Inflammatory macrophage treated with lipopolysaccharide for 1 hour (primary cell): ENCODE measurements around the gene CSNK1G2.
"Not testable (repeated sequence)": the region's sequence is repeated elsewhere in the genome, so short reads cannot be mapped to it uniquely, and the experiment has no call there.

Source experiments
- DNase-seq, 2 donors: peaks; one replicate each; pipeline ENCODE4 v3.0.0-alpha.2; 2020 to 2022

The CSNK1G2 gene

DNA sequence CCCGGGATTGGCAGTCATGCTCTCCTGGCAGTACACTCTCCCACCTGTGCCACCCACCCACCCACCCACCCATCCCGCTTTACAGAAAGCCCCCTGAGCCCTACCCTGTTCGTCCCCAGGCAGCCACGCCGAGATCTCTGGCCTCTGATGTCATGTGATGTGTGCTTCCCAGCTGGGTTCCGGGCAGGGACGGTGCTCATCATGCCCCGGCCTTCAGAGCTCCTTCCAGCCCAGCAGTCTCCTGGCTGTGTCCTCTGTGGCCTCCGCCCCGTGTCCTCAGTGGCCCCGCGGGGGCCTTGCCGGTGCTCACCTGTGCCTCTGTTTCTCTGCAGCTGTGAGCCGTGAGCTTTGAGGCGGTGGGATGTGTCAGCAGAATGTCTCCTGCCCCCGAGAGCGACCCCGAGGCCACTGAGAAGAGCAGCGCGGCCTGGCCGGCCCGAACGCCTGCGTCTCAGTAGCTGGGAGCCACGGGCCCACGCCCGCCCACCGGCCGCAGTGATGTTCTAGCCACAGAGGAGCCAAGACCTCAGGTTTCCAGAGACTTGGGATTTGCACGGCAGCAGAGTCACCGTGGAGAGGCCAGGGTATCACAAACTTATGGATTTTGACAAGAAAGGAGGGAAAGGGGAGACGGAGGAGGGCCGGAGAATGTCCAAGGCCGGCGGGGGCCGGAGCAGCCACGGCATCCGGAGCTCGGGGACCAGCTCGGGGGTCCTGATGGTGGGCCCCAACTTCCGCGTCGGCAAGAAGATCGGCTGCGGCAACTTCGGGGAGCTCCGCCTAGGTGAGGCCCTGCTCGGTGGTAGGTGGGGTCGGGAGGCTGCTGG is 28.4 kb downstream of the CSNK1G2 start:
- no peak for DNase-seq

- no peak for DNase-seq
These were observed 29.2 kb downstream of the CSNK1G2 start for GRCh38 chr19:1970003-1970805.

DNA sequence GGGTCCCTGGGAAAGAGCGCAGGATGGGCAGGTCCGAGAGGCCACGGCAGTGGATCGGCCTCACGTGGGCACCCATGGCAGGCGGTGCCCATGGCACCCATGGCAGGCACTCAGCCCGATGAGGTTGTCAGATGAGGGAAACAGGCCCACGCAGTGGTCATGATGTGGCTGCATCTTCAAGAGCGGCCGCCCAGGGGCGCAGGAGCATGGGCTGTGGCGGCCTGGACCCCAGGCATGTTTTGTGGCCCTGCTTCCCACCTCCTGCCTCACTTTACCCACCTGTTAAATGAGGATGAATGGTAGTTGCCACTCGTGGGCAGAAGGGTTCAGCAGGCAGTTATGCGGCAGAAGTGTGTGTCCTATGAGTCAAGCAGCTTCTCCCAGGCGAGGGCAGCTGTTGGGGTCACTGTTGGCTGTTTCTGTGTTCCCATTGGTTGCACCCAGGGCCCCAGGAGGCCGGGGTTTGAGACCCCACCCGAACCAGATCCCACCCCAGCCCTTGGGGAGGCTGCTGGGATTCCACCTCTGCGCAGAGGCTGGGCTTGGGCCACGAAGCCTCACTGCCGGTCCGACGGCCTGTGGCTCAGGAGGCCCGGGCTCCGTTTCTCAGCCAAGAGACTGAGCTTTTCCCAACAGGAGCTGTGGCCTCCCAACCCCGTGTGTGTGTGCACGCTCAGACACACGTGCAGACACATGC is 30.0 kb downstream of the CSNK1G2 start:
- no peak for DNase-seq

GRCh38 chr19:1974381-1975161 is 33.6 kb downstream of the CSNK1G2 start:
- DNase-seq: no peak

DNA sequence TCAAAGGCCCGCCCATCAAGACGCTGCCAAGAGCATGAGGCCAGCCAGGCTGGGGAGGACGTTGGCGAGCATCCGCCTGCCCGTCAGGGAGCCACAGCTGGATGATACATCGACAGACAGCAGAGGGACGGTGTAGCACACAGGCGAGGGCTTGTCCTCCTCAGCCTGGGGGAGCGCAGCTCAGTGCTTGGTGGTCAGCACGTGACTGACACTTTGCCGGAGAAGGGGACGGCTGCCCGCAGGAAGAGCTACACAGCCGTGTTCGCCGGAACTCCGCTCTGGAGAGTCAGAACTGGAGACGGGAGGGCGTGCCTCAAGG is 34.1 kb downstream of the CSNK1G2 start:
- DNase-seq: no peak

- no peak for DNase-seq
These were observed 36.1 kb downstream of the CSNK1G2 start for GRCh38 chr19:1977120-1977519.

GRCh38 chr19:1978346-1978894 is 37.4 kb downstream of the CSNK1G2 start:
- no peak for DNase-seq

DNA sequence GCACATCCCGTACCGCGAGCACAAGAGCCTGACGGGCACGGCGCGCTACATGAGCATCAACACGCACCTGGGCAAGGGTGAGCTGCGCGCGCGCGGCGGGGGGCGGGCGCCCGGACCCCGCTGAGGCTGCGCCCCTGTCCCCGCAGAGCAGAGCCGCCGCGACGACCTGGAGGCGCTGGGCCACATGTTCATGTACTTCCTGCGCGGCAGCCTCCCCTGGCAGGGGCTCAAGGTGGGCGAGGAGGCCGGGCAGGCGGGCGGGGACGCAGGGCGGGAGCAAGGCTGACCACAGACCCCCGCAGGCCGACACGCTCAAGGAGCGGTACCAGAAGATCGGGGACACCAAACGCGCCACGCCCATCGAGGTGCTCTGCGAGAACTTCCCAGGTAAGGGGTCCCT is 38.0 kb downstream of the CSNK1G2 start:
- no peak for DNase-seq

DNA sequence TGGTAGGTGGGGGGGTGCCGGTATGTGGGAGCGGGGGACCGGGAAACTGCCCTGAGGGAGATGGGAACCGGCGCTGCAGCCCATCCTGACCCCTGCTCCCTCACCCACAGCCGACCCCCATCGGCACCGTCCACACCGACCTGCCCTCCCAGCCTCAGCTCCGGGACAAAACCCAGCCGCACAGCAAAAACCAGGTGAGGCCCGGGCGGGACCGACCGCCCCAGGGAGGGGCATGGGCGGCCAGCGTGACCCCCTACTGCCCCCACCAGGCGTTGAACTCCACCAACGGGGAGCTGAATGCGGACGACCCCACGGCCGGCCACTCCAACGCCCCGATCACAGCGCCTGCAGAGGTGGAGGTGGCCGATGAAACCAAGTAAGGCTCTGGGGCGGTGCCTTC is 38.7 kb downstream of the CSNK1G2 start:
- DNase-seq: no peak

GRCh38 chr19:1980091-1980808 is 39.3 kb downstream of the CSNK1G2 start:
- no peak for DNase-seq

DNA sequence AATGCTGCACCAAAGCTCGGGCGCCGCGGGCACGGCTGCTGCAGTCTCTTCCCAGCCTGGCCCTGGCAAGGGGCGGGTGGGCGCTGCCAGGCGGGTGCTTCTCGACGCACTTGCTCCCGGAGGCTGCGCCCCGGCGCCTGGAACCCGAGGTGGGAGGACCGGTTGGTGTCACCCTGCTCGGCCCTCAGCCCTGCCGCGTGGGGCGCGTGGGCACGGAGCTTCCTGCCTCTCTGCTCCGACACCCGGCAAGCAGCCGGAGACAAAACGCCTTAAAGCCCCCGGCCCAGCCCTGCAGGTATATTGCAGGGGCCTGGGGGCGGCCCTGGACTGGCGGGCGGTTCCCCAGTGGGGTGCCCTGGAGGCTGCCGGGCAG is 39.8 kb downstream of the CSNK1G2 start:
- DNase-seq: no peak

DNA sequence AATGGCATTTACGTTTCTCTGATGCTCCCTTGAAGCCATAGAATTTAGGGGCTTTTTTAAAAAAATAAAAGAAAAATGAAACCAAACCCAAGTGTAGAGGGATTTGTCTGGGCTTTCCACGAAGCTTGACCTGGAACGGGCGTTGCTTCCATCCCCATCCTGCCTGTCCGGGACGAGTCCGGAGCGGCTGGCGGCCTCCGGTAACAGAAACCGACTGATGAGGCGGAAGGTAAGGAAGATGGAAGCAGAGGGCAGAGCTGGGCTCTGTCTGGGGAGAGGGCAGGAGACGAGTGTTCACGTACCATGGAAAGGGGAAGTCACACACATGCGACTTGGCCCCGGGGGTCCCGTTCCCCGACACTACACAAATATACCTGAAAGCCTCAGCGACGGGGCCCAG is 40.3 kb downstream of the CSNK1G2 start:
- DNase-seq: no peak

GRCh38 chr19:1984357-1984756 is 43.4 kb downstream of the CSNK1G2 start:
- no peak for DNase-seq

DNA sequence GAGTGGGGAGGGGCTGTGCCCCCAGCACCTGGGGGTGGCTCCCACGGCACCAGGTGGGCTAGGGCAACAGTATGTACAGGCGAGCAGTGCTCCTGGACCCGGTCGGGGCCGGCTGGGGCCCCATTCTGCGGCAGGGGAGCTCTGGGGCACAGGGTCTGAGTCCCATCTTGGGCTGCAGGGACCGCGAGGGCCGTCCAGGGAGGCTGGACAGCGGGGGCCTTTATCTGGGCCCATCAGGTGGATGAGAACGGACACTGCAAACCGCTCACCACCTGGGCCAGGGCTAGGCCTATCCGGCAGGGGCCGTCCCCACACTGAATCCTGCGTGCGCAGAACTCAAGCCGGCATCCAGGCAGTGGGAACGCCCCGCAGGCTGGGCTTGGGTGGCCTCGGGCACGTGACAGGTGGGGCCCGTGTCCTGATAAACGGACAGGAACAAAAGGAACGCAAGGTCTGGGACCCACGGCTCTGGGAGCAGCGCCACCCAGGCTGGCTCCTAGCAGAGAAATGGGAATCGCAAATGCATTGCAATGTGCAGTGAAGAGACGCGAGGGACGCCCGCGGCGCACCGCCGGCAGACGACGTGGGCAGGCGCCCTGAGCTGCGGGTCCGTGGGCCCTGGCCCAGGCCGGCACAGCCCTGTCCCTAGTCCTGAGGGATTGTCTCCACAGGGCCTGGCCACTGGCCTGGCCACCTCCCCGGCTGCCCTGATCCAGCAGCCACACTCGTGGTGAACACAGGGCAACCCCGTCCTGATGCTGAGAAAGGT is 44.8 kb downstream of the CSNK1G2 start:
- DNase-seq: no peak

DNA sequence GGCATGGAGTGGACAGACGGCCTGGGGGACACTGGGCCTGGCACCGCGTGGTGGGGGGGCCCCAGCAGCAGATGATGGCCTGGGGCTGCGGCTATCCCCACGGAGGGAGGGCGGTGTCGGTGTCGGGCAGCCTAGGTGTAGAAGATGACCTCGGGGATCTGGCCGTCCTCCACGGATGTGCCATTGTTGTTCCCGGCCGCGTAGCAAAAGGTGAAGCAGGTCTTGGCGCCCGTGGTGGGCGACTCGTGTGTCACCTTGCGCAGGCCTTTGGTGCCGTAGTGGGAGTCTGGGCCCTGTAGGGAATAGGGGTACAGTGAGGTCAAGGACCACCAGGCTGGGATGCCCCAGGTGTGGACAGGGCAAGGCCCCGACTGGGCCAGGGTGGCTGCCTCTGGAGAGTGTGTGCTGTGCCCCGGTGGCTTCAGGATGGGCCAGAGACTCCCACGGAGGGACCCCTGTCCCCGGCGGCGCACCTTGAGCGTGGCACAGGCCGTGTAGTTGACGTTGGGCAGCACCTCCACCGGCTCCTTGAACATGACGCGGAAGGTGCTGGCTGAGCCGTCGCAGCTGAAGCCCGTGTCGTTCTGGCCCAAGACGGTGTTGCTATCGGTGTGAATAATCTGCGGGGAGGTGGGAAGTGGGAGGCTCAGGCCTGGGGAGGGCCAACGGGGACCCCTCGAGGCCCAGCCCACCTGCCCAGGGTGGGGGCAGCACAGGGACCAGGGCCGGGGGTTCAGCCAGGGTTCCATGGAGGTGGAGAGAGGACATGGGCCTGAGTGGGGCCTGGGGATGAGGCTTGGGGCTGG is 45.6 kb downstream of the CSNK1G2 start:
- no peak for DNase-seq

DNA sequence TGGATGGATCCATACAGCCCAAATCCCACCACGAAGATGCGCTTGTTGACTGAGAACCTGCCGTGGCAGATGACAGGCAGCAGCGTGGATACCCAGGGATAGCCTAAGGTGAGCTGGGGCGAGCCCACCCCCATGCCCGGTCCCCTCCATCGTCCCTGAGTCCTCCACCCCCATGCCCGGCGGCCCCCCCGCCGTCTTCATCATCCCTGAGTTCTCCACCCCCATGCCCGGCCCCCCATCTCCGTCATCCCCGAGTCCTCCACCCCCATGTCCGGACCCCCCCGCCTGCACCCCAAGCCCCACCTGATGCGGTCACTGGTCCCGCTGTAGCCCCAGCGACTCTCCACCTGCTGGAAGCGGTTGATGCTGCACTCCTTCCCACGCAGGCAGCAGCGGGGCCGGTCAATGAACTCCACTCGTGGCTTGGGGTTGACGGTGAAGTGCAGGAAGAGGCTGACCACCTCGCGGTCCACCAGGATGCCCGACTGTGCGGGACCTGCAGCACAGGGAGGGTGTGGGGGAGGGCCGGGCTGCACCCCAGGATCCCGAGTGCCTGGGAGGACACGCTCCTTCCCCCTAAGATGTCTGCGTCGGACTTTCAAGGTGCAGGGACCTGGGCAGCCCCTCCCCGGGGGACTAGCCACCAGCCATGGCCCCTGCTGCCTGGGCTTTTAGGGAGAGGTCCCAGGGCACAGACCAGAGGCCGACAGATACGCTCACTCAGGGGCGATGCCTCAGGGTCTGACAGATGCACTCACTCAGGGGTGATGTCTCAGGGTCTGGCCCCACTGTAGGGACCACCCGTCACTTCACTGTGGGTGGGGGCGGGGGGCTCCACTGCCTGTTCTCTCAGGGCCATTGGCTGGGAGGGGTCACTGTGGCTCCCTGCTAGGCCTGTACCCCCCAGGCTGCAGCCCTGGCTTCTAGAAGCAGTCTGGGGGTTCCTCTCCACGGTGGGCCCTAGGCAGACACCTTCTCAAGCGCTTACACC is 46.5 kb downstream of the CSNK1G2 start:
- DNase-seq: no peak

DNA sequence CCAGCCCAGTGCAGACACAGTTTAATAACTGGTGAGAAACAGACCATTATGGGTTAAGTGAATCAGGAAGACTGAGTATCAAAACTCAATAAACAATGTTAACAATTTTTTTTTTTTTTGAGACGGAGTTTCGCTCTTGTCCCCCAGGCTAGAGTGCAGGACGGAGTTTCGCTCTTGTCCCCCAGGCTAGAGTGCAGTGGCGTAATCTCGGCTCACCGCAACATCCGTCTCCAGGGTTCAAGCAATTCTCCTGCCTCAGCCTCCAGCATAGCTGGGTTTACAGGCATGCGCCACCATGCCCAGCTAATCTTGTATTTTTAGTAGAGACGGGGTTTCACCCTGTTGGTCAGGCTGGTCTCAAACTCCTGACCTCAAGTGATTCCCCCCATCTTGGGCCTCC is 47.5 kb downstream of the CSNK1G2 start:
- DNase-seq: not testable (repeated sequence)

GRCh38 chr19:1989513-1990229 is 48.7 kb downstream of the CSNK1G2 start:
- DNase-seq: no peak
